Measurements from ENCODE around the gene PRSS33. TPM values are rescaled to one million over a fixed set of nuclear protein-coding genes. Genes with fewer than 3 reads are reported as not detected.

Gene PRSS33
- polyA plus RNA-seq, 1 experiment, result not detected

DNA sequence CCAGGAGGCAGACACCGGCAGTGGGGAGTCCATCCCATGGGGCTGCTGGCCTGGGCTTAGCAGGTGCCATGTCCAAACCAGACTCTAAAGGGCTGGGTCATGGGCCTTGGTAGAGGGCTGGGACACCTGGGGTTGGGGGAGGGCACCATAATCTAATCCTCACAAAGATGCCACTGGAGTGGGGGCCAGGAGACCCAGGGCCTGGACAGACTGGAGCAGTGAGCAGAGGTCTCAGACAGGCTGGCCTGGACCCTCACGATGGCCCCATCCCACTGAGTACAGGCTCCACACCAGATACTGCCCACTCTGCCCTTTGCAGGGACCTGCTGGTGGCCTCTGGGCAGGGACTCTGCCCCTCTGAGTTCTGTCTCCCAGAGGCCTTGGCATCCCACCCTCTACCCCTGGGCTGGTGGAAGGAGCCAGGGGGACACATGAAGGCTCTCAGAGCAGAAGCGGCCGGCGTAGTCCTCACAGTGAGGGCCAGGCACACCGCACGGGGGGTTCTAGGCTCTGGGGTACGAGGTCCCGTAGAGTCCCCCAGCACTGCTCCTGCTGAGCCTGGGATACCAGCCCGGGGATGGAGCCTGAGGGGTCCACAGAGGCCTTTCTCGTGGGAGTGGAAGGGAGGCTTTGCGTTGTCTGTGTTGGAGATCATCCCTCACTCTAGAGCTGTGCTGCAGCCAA, 44.9 kb downstream of the PRSS33 start:
- H3K9me3 ChIP-seq (ENCODE audit: control insufficient read depth, insufficient read depth, low read length), result no peaks in the 10 kb centered on the region; the same call in 1 of the 2 replicates
- POLR2A ChIA-PET, result interaction anchor here (0.6 to 0.7 kb wide), 2 partner anchors 164 to 462 kb away, joined by 3 to 4 read pairs; no protein-coding TSS in a partner anchor
- H3K4me3 ChIP-seq (ENCODE audit: low read depth, low read length), result no peak overlapping the region
- peaks cover 3% of the 10 kb centered on the region for H3K27me3 ChIP-seq (ENCODE audit: control insufficient read depth, insufficient read depth, low read length)
- DNase-seq (ENCODE audit: low read depth, low spot score), result no peak
- TF ChIP-seq, protein P1, sequence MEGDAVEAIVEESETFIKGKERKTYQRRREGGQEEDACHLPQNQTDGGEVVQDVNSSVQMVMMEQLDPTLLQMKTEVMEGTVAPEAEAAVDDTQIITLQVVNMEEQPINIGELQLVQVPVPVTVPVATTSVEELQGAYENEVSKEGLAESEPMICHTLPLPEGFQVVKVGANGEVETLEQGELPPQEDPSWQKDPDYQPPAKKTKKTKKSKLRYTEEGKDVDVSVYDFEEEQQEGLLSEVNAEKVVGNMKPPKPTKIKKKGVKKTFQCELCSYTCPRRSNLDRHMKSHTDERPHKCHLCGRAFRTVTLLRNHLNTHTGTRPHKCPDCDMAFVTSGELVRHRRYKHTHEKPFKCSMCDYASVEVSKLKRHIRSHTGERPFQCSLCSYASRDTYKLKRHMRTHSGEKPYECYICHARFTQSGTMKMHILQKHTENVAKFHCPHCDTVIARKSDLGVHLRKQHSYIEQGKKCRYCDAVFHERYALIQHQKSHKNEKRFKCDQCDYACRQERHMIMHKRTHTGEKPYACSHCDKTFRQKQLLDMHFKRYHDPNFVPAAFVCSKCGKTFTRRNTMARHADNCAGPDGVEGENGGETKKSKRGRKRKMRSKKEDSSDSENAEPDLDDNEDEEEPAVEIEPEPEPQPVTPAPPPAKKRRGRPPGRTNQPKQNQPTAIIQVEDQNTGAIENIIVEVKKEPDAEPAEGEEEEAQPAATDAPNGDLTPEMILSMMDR (IDR thresholded peaks at IDR 0.05; ENCODE audit: low read depth, low read length), result no peak
- CTCF ChIA-PET, result no interaction called here
- H3K27ac ChIP-seq (ENCODE audit: low read depth, low read length), result no peak overlapping the region

DNA sequence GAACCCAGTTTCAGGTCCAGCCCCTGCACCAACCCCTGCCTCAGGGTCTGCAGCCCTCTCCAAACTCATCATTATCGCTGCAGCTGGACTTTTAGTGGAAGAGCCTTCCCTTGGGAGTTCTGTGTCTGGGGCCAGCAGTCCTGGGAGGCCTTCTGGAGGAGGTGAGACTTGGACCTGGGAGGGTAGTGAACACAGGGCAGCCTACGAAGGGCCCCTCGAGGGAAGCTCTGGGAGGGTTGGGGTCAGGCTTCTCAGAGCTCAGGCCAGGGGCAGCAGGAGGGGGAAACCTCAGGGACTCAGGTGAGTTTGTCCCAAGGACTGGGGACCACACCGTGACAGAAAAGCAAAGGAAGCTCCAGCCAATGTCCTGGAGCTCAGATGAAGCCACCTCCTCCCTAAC, 46.2 kb downstream of the PRSS33 start:
- CTCF ChIA-PET, result interaction anchor here (0.7 kb wide), 1 partner anchor 13 kb away, joined by 3 read pairs; no protein-coding TSS in a partner anchor
- TF ChIP-seq, protein P1 (IDR thresholded peaks at IDR 0.05; ENCODE audit: low read depth, low read length), result no peak
- no peak for DNase-seq (ENCODE audit: low read depth, low spot score)

DNA sequence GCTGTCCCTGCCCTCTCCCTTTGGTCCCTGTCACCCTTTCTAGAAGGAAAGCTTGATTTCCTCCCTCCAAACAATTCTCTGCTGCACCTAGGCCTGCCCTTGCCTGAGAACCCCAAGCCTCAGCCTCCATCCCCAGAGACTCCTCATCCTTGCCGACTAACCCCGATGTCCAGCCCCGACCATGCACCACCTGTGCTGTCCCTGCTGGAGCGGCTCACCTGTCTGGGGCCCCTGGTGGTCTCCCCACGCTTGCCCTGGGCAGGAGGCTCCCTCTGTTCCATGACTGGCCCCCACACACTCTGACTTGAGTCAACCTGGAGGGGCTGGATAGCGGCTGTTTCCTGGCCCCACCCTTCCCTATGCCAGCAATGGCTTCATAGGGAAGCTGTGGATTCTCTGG, 46.9 kb downstream of the PRSS33 start:
- POLR2A ChIA-PET, result interaction anchor here (0.6 to 2.3 kb wide), 2 partner anchors 12 to 13 kb away, joined by 4 to 6 read pairs; partner anchors contain the start of gene SRRM2
- no peak overlapping the region for H3K4me3 ChIP-seq (ENCODE audit: low read depth, low read length)
- TF ChIP-seq, protein P1 (IDR thresholded peaks at IDR 0.05; ENCODE audit: low read depth, low read length), result no peak
- H3K27me3 ChIP-seq (ENCODE audit: control insufficient read depth, insufficient read depth, low read length), result peaks cover 5% of the 10 kb centered on the region
- no peaks in the 10 kb centered on the region; the same call in 1 of the 2 replicates for H3K9me3 ChIP-seq (ENCODE audit: control insufficient read depth, insufficient read depth, low read length)
- H3K27ac ChIP-seq (ENCODE audit: low read depth, low read length), result no peak overlapping the region
- CTCF ChIA-PET, result no interaction called here
- no peak for DNase-seq (ENCODE audit: low read depth, low spot score)

More for the DNA sequence above, 46.2 kb downstream of the PRSS33 start:
- Histone ChIP-seq H3K9me3 (ENCODE audit: control insufficient read depth, insufficient read depth, low read length) (no peaks in the 10 kb centered on the region; the same call in 1 of the 2 replicates), H3K4me3 (ENCODE audit: low read depth, low read length) (no peak overlapping the region), H3K27me3 (ENCODE audit: control insufficient read depth, insufficient read depth, low read length) (peaks cover 5% of the 10 kb centered on the region), H3K27ac (ENCODE audit: low read depth, low read length) (no peak overlapping the region)
- POLR2A ChIA-PET, result interaction anchor here (2.3 kb wide), 1 partner anchor 12 kb away, joined by 6 read pairs; the partner anchor contains the start of gene SRRM2

DNA sequence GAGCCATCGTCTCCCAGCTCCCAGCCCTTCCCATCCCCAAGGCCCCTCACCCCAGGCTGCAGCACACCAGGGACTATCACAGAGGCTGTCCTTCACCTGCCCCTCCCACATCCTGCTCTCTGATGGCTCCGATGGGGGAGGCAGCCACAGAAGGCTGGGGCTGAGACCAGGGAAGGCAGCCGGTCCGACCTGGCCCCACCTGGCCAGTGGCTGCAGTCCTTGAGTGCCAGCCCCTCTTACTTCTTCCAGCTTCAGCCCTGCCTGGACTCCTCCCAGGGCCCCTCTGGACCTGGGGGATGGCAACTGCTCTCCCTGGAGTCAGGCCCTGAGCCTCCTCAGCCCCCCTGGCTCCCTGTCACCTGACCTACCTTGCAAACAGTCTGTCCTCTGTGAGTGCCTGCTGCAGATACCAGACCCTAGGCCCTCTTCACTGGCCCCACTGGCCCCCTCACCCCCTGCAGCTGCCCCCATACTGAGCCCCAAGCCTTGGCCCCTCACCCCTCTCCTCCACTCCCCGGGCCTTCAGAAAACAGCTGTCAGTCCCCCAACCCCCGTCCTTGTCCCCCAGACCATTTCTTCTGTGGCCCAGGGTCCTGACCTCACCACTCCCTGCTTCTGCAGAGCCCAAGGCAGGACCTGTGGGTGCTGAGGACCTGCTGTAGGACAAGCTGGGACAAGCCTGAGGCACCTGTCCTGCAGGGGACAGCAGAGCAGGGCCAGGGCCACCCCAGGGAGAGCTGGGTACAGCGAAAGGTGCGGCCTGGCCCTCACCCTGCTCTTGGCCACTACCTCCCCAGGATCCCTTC, 47.5 kb downstream of the PRSS33 start:
- CTCF ChIA-PET, result no interaction called here
- DNase-seq (ENCODE audit: low read depth, low spot score), result no peak
- POLR2A ChIA-PET, result interaction anchor here (0.6 to 2.3 kb wide), 2 partner anchors 12 to 13 kb away, joined by 4 to 6 read pairs; partner anchors contain the start of gene SRRM2
- H3K27ac ChIP-seq (ENCODE audit: low read depth, low read length), result no peak overlapping the region
- no peaks in the 10 kb centered on the region; the same call in 1 of the 2 replicates for H3K9me3 ChIP-seq (ENCODE audit: control insufficient read depth, insufficient read depth, low read length)
- no peak overlapping the region for H3K4me3 ChIP-seq (ENCODE audit: low read depth, low read length)
- H3K27me3 ChIP-seq (ENCODE audit: control insufficient read depth, insufficient read depth, low read length), result peaks cover 5% of the 10 kb centered on the region
- TF ChIP-seq, protein P1 (IDR thresholded peaks at IDR 0.05; ENCODE audit: low read depth, low read length), result no peak
